Measurements from ENCODE around the gene MSH3. TPM values are rescaled to one million over a fixed set of nuclear protein-coding genes. Genes with fewer than 3 reads are reported as not detected.

Gene MSH3
- total RNA-seq, 1 experiment from 2014 or later: 21.9 TPM

DNA sequence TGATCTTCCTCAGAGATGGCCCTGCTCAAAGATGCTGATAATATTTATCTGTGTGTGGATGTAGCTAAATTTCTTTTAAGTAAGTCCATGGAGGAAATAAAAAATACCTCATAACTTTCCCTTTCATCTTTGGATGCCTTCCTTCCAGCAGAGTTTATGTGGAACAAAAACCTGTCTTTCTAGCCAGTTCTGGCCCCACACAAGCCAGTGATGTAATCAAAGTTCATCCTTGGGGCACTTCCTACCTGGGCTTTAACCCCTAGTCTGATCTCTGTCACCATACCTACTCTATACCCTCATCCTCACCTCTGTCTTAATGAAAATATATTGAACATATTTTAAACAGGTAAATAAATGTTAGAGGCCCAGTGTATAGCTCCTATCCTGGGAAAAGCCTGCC lies 265.9 kb downstream of the MSH3 start:
- TF ChIP-seq, protein P1, sequence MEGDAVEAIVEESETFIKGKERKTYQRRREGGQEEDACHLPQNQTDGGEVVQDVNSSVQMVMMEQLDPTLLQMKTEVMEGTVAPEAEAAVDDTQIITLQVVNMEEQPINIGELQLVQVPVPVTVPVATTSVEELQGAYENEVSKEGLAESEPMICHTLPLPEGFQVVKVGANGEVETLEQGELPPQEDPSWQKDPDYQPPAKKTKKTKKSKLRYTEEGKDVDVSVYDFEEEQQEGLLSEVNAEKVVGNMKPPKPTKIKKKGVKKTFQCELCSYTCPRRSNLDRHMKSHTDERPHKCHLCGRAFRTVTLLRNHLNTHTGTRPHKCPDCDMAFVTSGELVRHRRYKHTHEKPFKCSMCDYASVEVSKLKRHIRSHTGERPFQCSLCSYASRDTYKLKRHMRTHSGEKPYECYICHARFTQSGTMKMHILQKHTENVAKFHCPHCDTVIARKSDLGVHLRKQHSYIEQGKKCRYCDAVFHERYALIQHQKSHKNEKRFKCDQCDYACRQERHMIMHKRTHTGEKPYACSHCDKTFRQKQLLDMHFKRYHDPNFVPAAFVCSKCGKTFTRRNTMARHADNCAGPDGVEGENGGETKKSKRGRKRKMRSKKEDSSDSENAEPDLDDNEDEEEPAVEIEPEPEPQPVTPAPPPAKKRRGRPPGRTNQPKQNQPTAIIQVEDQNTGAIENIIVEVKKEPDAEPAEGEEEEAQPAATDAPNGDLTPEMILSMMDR (IDR thresholded peaks at IDR 0.05; ENCODE audit: unreplicated experiment): no peak
- no peak overlapping the region for H3K27ac Mint-ChIP-seq (ENCODE audit: low read depth, unreplicated experiment)
- H3K27me3 Mint-ChIP-seq (ENCODE audit: insufficient read depth, unreplicated experiment): peaks cover 11% of the 10 kb centered on the region
- H3K36me3 Mint-ChIP-seq (ENCODE audit: insufficient read depth, unreplicated experiment): no peaks in the 10 kb centered on the region
- H3K9me3 Mint-ChIP-seq (ENCODE audit: unreplicated experiment): no peaks in the 10 kb centered on the region
- H3K4me3 Mint-ChIP-seq (ENCODE audit: unreplicated experiment): no peak overlapping the region
- ChIA-PET POLR2A (interaction anchor here (0.6 kb wide), 1 partner anchor 39 kb away, joined by 3 read pairs; no protein-coding TSS in a partner anchor), CTCF (interaction anchor here (1.8 kb wide), 1 partner anchor 12 kb away, joined by 4 read pairs; no protein-coding TSS in a partner anchor)
- H3K4me1 Mint-ChIP-seq (ENCODE audit: insufficient read depth, unreplicated experiment): no peaks in the 10 kb centered on the region
- intact Hi-C loops (cut with micrococcal nuclease): no loop called here
- BruUV-seq (replicated peaks): no TSS peak
- DNase-seq (ENCODE audit: unreplicated experiment): no peak

DNA sequence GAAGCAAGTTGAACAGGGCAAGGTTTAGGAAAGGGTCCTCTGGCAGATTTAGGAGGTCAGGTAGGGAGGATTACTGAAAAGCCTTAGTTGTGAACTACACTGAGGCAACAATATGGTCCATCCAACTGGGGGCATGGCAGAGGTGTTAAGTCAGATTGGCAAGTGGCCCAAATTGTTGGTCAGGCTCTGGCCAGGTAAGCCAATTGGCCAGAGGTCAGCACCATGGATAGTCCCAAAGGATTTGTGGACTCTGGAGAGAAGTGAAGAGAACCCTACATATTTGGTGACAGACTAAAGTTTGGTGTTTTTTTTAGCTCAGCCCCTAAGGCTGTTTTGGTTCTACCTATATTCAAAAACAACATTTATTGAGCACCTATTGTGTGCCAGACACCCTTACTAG lies 266.6 kb downstream of the MSH3 start:
- TF ChIP-seq, protein P1 (IDR thresholded peaks at IDR 0.05; ENCODE audit: unreplicated experiment): no peak
- Mint-ChIP-seq H3K27ac (ENCODE audit: low read depth, unreplicated experiment) (no peak overlapping the region), H3K27me3 (ENCODE audit: insufficient read depth, unreplicated experiment) (peaks cover 11% of the 10 kb centered on the region), H3K4me1 (ENCODE audit: insufficient read depth, unreplicated experiment) (no peaks in the 10 kb centered on the region), H3K9me3 (ENCODE audit: unreplicated experiment) (no peaks in the 10 kb centered on the region), H3K36me3 (ENCODE audit: insufficient read depth, unreplicated experiment) (no peaks in the 10 kb centered on the region), H3K4me3 (ENCODE audit: unreplicated experiment) (no peak overlapping the region)
- BruUV-seq (replicated peaks): no TSS peak
- ChIA-PET POLR2A (no interaction called here), CTCF (interaction anchor here (0.9 to 1.8 kb wide), 2 partner anchors 11 to 245 kb away, joined by 3 to 4 read pairs; no protein-coding TSS in a partner anchor)
- peak; percentile 27 for DNase-seq (ENCODE audit: unreplicated experiment)
- intact Hi-C loops (cut with micrococcal nuclease): no loop called here

DNA sequence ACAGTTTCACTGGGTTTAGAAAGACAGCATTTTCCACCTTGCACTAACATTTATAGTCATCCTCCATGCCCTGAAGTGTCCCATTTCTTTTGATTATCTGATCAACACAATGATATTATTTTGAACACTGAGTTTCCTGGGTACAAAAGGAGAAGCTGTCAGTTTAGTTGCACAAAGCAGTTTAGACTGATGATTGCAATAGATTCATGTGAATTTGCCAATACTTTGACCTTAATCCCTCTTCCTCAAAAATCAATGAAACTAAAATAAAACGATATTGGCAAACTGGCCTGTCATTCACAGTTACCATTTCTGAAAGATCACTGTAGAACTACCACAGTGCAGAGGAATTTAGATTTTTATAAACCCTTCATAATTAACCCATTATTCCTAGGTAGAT lies 271.5 kb downstream of the MSH3 start:
- H3K4me1 Mint-ChIP-seq (ENCODE audit: insufficient read depth, unreplicated experiment): no peaks in the 10 kb centered on the region
- no peak for DNase-seq (ENCODE audit: unreplicated experiment)
- H3K27ac Mint-ChIP-seq (ENCODE audit: low read depth, unreplicated experiment): no peak overlapping the region
- POLR2A ChIA-PET: no interaction called here
- intact Hi-C loops (cut with micrococcal nuclease): no loop called here
- CTCF ChIA-PET: interaction anchor here (0.6 kb wide), 1 partner anchor 408 kb away, joined by 3 read pairs; no protein-coding TSS in a partner anchor
- H3K4me3 Mint-ChIP-seq (ENCODE audit: unreplicated experiment): no peak overlapping the region
- TF ChIP-seq, protein P1 (IDR thresholded peaks at IDR 0.05; ENCODE audit: unreplicated experiment): no peak
- BruUV-seq (replicated peaks): no TSS peak
- H3K27me3 Mint-ChIP-seq (ENCODE audit: insufficient read depth, unreplicated experiment): peaks cover 11% of the 10 kb centered on the region
- no peaks in the 10 kb centered on the region for H3K36me3 Mint-ChIP-seq (ENCODE audit: insufficient read depth, unreplicated experiment)
- H3K9me3 Mint-ChIP-seq (ENCODE audit: unreplicated experiment): no peaks in the 10 kb centered on the region

Other genes starting within 250 kb of the MSH3 start
- gene ZFYVE16, start 246.6 kb upstream of the MSH3 start, total RNA-seq (2022): 34.8 and 36.9 TPM in 2 replicates
- gene FAM151B, start 166.6 kb upstream of the MSH3 start, total RNA-seq (2022): 1.8 TPM in 2 replicates
- gene ANKRD34B, start 84.4 kb upstream of the MSH3 start, total RNA-seq (2022): not detected in 2 replicates
- gene DHFR, start 331 bp downstream of the MSH3 start, total RNA-seq (2022): 6.3 and 13.0 TPM in 2 replicates

Data from MCF 10A (cell line).